OCI-LY3 (cell line): Measurements from ENCODE around the gene SERAC1.
A peak's percentile ranks its signal among the peaks of the same experiment; 100 is the strongest.

Experiments
- H2AFZ ChIP-seq: fragments of 200-600, 300-600 bp; shearing (Covaris generic); 2 replicates; pipeline ENCODE4 v1.6.0; 2014; ENCODE audit warnings: antibody characterized with exemption, low read depth, low read length
- H3K27ac ChIP-seq: fragments of 200-600, 300-600 bp; sonication (generic); 2 replicates; pipeline ENCODE4 v1.5.1; 2014; ENCODE audit warnings: mild to moderate bottlenecking, low read length, moderate library complexity, mixed read lengths
- H3K27me3 ChIP-seq: fragments of 200-600, 300-600 bp; sonication (generic); 2 replicates; pipeline ENCODE4 v1.6.1; 2014; ENCODE audit warnings: low read depth, low read length, mixed read lengths
- H3K36me3 ChIP-seq: fragments of 200-600, 300-600 bp; sonication (generic); replicated peaks from 2 replicates; pipeline ENCODE3; 2014; ENCODE audit warnings: low read depth, low read length, mixed read lengths
- H3K4me1 ChIP-seq: fragments of 300-600, 200-600 bp; sonication (generic); 2 replicates; pipeline ENCODE4 v1.6.1; 2014; ENCODE audit warnings: low read length, mixed read lengths
- H3K4me2 ChIP-seq: fragments of 200-600, 300-600 bp; sonication (generic); 2 replicates; pipeline ENCODE4 v1.6.1; 2014; ENCODE audit warnings: low read length, mixed read lengths
- H3K4me3 ChIP-seq: fragments of 300-600, 200-600 bp; sonication (generic); 2 replicates; pipeline ENCODE4 v1.5.1; 2014; ENCODE audit warnings: antibody characterized with exemption, mild to moderate bottlenecking, low read length, moderate library complexity
- H3K79me2 ChIP-seq: fragments of 300-600, 200-600 bp; shearing (Covaris generic); 2 replicates; pipeline ENCODE4 v1.6.1; 2014; ENCODE audit warnings: mild to moderate bottlenecking, low read length, mixed read lengths
- H3K9ac ChIP-seq: fragments of 300-600, 200-600 bp; shearing (Covaris generic); 2 replicates; pipeline ENCODE4 v1.6.0; 2014; ENCODE audit warnings: mild to moderate bottlenecking, low read length, moderate library complexity
- H3K9me3 ChIP-seq: fragments of 200-600, 300-600 bp; shearing (Covaris generic); 2 replicates; pipeline ENCODE4 v1.6.1; 2014; ENCODE audit warnings: low read length, mixed read lengths; ENCODE audit not compliant: insufficient read depth
- H4K20me1 ChIP-seq: fragments of 200-600, 300-600 bp; sonication (generic); 2 replicates; pipeline ENCODE4 v1.6.1; 2016; ENCODE audit warnings: low read length, mixed read lengths; ENCODE audit not compliant: insufficient read depth
- CTCF ChIP-seq: fragments of 200-600, 300-600 bp; sonication (generic); IDR thresholded peaks from 2 replicates; pipeline ENCODE4 v1.5.1; 2014; ENCODE audit warnings: antibody characterized with exemption, low read length, low read depth
- EZH2phosphoT487 ChIP-seq: fragments of 200-600 bp; shearing (Covaris generic); IDR thresholded peaks from 2 replicates; pipeline ENCODE4 v1.6.1; 2018; ENCODE audit warnings: antibody characterized with exemption, mixed run types, low read depth

Gene SERAC1

GRCh38 chr6:158207422-158207788 lies 39.3 kb upstream of the SERAC1 start:
- peak overlapping the region; percentile 43; the same call in 1 of the 2 replicates for H2AFZ ChIP-seq
- no peaks in the 10 kb centered on the region for H3K79me2 ChIP-seq
- H3K4me3 ChIP-seq, result peak overlapping the region; percentile 70
- H3K27me3 ChIP-seq, result no peaks in the 10 kb centered on the region
- peak overlapping the region; percentile 91 for H3K4me2 ChIP-seq
- no peaks in the 10 kb centered on the region for H3K36me3 ChIP-seq
- TF ChIP-seq CTCF (no peak), EZH2phosphoT487 (no peak)
- peaks cover 12% of the 10 kb centered on the region for H3K4me1 ChIP-seq
- H4K20me1 ChIP-seq, result no peaks in the 10 kb centered on the region
- H3K27ac ChIP-seq, result no peak overlapping the region
- no peak overlapping the region; the same call in 1 of the 2 replicates for H3K9ac ChIP-seq
- H3K9me3 ChIP-seq, result no peaks in the 10 kb centered on the region

GRCh38 chr6:158206740-158207421 lies 38.8 kb upstream of the SERAC1 start:
- no peaks in the 10 kb centered on the region for H3K36me3 ChIP-seq
- H3K4me1 ChIP-seq, result peaks cover 12% of the 10 kb centered on the region
- H4K20me1 ChIP-seq, result no peaks in the 10 kb centered on the region
- H3K4me2 ChIP-seq, result peak overlapping the region; percentile 91
- TF ChIP-seq EZH2phosphoT487 (no peak), CTCF (no peak)
- no peaks in the 10 kb centered on the region for H3K79me2 ChIP-seq
- no peak overlapping the region for H3K27ac ChIP-seq
- H2AFZ ChIP-seq, result no peak overlapping the region
- H3K9ac ChIP-seq, result no peak overlapping the region
- no peaks in the 10 kb centered on the region for H3K9me3 ChIP-seq
- no peaks in the 10 kb centered on the region for H3K27me3 ChIP-seq
- H3K4me3 ChIP-seq, result peak overlapping the region; percentile 70

- Histone ChIP-seq H3K4me1 (peaks cover 12% of the 10 kb centered on the region), H3K27ac (no peak overlapping the region), H3K4me2 (no peak overlapping the region), H3K27me3 (no peaks in the 10 kb centered on the region), H4K20me1 (no peaks in the 10 kb centered on the region), H3K79me2 (no peaks in the 10 kb centered on the region), H3K9ac (no peak overlapping the region), H3K4me3 (no peak overlapping the region), H3K36me3 (no peaks in the 10 kb centered on the region), H3K9me3 (no peaks in the 10 kb centered on the region), H2AFZ (no peak overlapping the region)
- peak; percentile 20; the same call in 1 of the 2 replicates for TF ChIP-seq CTCF
- no peak for TF ChIP-seq EZH2phosphoT487
Observed at GRCh38 chr6:158205169-158205944, 37.3 kb upstream of the SERAC1 start.

GRCh38 chr6:158198461-158198860 lies 30.4 kb upstream of the SERAC1 start:
- no peak overlapping the region for H3K27ac ChIP-seq
- H3K9ac ChIP-seq, result no peak overlapping the region
- no peaks in the 10 kb centered on the region for H4K20me1 ChIP-seq
- no peaks in the 10 kb centered on the region for H3K4me1 ChIP-seq
- no peak overlapping the region for H3K4me2 ChIP-seq
- H2AFZ ChIP-seq, result no peak overlapping the region
- no peaks in the 10 kb centered on the region for H3K27me3 ChIP-seq
- no peak overlapping the region for H3K4me3 ChIP-seq
- no peaks in the 10 kb centered on the region for H3K36me3 ChIP-seq
- no peak for TF ChIP-seq EZH2phosphoT487
- no peak for TF ChIP-seq CTCF
- no peaks in the 10 kb centered on the region for H3K9me3 ChIP-seq
- no peaks in the 10 kb centered on the region for H3K79me2 ChIP-seq
